HepG2 (cell line): ENCODE measurements around the gene CYP26B1. TPM values are rescaled to one million over a fixed set of nuclear protein-coding genes. Genes with fewer than 3 reads are reported as not detected.

Experiments
- ATAC-seq: fragments of 200-7000 bp; cut with Tn5 transposase; 3 replicates; pipeline ENCODE4 v1.9.1; 2020; ENCODE audit warnings: mild to moderate bottlenecking, moderate library complexity
- BruUV-seq: library from RNA; stranded (reverse); fragments of 400-500 nt; replicated peaks from 2 replicates; lab custom pipeline; 2021; lab: Mats Ljungman, UMichigan
- CTCF ChIA-PET: fragments of 300-600 bp; formaldehyde crosslinking; extraction: SDS; loops from one replicate; lab custom pipeline; 2021; ENCODE audit warnings: low total read pairs, inconsistent platforms, low intra/inter-chr PET ratio; lab: Yijun Ruan, JAX
- POLR2A ChIA-PET: fragments of 350-600 bp; sonication (Branson Sonifier 250); formaldehyde crosslinking; loops from one replicate; lab custom pipeline; 2020; ENCODE audit warnings: antibody characterized with exemption, inconsistent platforms; lab: Yijun Ruan, JAX
- DNase-seq: peaks from one replicate; pipeline ENCODE4 v3.0.0-alpha.2; 2015; ENCODE audit warnings: low spot score
- FAIRE-seq: peaks from 3 replicates; lab custom pipeline; 2011; peaks lifted over from hg19 to GRCh38; lab: Jason Lieb, UNC
- H2AFZ ChIP-seq: one replicate; pipeline ENCODE4 v1.6.1; 2011; ENCODE audit warnings: low read length, inconsistent platforms
- H3K27ac ChIP-seq: fragments of 300-600 bp; 3 replicates; pipeline ENCODE4 v1.8.0; 2011; ENCODE audit warnings: mixed run types, mild to moderate bottlenecking, mixed read lengths, low read length, inconsistent platforms; ENCODE audit not compliant: insufficient read depth; ENCODE audit errors: extremely low read length
- H3K27me3 ChIP-seq, 2 experiments: fragments of 200-600 bp in 1 of 2; 2 replicates in 1 of 2; 3 replicates in 1 of 2; pipeline versions ENCODE4 v1.6.0 to v1.8.0; 2011; ENCODE audit warnings: low read length in 2 of 2, mild to moderate bottlenecking in 2 of 2, moderate library complexity in 2 of 2, inconsistent platforms in 1 of 2; ENCODE audit not compliant: insufficient read depth in 2 of 2, control insufficient read depth in 1 of 2
- H3K36me3 ChIP-seq, 2 experiments: fragments of 200-600 bp in 1 of 2; replicated peaks in 1 of 2; 2 replicates in 1 of 2; 3 replicates in 1 of 2; pipeline versions ENCODE4 v1.5.1 to v1.8.0; 2011; ENCODE audit warnings: low read length in 2 of 2, inconsistent platforms in 1 of 2; ENCODE audit not compliant: insufficient read depth in 2 of 2, control insufficient read depth in 1 of 2
- H3K4me1 ChIP-seq: 2 replicates; pipeline ENCODE4 v1.5.1; 2012; ENCODE audit warnings: low read length, inconsistent platforms; ENCODE audit not compliant: insufficient read depth
- H3K4me2 ChIP-seq: 2 replicates; pipeline ENCODE4 v1.6.0; 2011; ENCODE audit warnings: low read depth, low read length, inconsistent platforms
- H3K4me3 ChIP-seq, 3 experiments: fragments of 200-600 bp in 1 of 3; sonication (generic), shearing (Covaris generic) in 1 of 3; replicated peaks in 1 of 3; 2 replicates each; pipeline ENCODE4 v1.5.1; 2011 to 2016; ENCODE audit warnings: low read length in 3 of 3, inconsistent platforms in 2 of 3, low read depth in 2 of 3, mild to moderate bottlenecking in 2 of 3, control low read depth in 1 of 3, mixed read lengths in 1 of 3; ENCODE audit not compliant: insufficient read depth in 1 of 3
- H3K79me2 ChIP-seq: one replicate; pipeline ENCODE4 v1.6.1; 2011; ENCODE audit warnings: low read length, inconsistent platforms; ENCODE audit not compliant: insufficient read depth
- H3K9ac ChIP-seq: 2 replicates; pipeline ENCODE4 v1.6.0; 2011; ENCODE audit warnings: mild to moderate bottlenecking, low read depth, low read length, inconsistent platforms; ENCODE audit not compliant: insufficient read depth
- H3K9me3 ChIP-seq: 2 replicates; pipeline ENCODE4 v1.5.1; 2012; ENCODE audit warnings: mild to moderate bottlenecking, low read length
- H4K20me1 ChIP-seq: 2 replicates; pipeline ENCODE4 v1.6.0; 2011; ENCODE audit warnings: inconsistent platforms, mild to moderate bottlenecking, low read length, moderate library complexity; ENCODE audit not compliant: insufficient read depth
- GZF1 ChIP-seq: sonication (generic); formaldehyde crosslinking; IDR thresholded peaks from 2 replicates; pipeline ENCODE4 v1.5.1; 2020; ENCODE audit warnings: mild to moderate bottlenecking, missing genetic modification reagents
- MBD4 ChIP-seq: IDR thresholded peaks from 2 replicates; pipeline ENCODE4 v1.6.1; 2012; ENCODE audit warnings: low read length, inconsistent platforms, borderline replicate concordance
- NFE2 ChIP-seq: sonication (generic); formaldehyde crosslinking; IDR thresholded peaks from 2 replicates; pipeline ENCODE4 v1.4.0; 2020; ENCODE audit warnings: missing genetic modification reagents
- PAXIP1 ChIP-seq: sonication (generic); formaldehyde crosslinking; conservative IDR thresholded peaks from 2 replicates; pipeline ENCODE4 v1.4.0; 2020; ENCODE audit warnings: mild to moderate bottlenecking, missing genetic modification reagents, moderate library complexity
- SOX6 ChIP-seq, 2 experiments: fragments of 450-650 bp in 1 of 2; sonication (generic) in 1 of 2; formaldehyde crosslinking in 1 of 2; IDR thresholded peaks; 2 replicates each; pipeline versions ENCODE4 v1.4.0 to v1.6.1; 2017 to 2020; ENCODE audit warnings: antibody characterized with exemption in 1 of 2, mild to moderate bottlenecking in 1 of 2, missing genetic modification reagents in 1 of 2
- ZBTB42 ChIP-seq: sonication (generic); formaldehyde crosslinking; IDR thresholded peaks from 2 replicates; pipeline ENCODE4 v1.5.0; 2020; ENCODE audit warnings: mild to moderate bottlenecking, missing genetic modification reagents
- ZHX2 ChIP-seq, 2 experiments: sonication (generic) in 1 of 2; formaldehyde crosslinking in 1 of 2; IDR thresholded peaks; 2 replicates each; pipeline versions ENCODE4 v1.6.1 to v1.9.0; 2014 to 2022; ENCODE audit warnings: antibody characterized with exemption in 1 of 2, borderline replicate concordance in 1 of 2, inconsistent platforms in 1 of 2, low read depth in 1 of 2, missing genetic modification reagents in 1 of 2
- ZMAT3 ChIP-seq: sonication (generic); formaldehyde crosslinking; conservative IDR thresholded peaks from 2 replicates; pipeline ENCODE4 v1.7.0; 2021; ENCODE audit warnings: missing genetic modification reagents
- ZNF180 ChIP-seq: sonication (generic); formaldehyde crosslinking; IDR thresholded peaks from 2 replicates; pipeline ENCODE4 v1.4.0; 2020; ENCODE audit warnings: low read depth, missing genetic modification reagents, borderline replicate concordance
- ZNF776 ChIP-seq: sonication (generic); formaldehyde crosslinking; IDR thresholded peaks from 2 replicates; pipeline ENCODE4 v1.4.0; 2020; ENCODE audit warnings: mild to moderate bottlenecking, missing genetic modification reagents
- ZNF784 ChIP-seq: sonication (generic); formaldehyde crosslinking; IDR thresholded peaks from 2 replicates; pipeline ENCODE4 v1.5.1; 2020; ENCODE audit warnings: missing genetic modification reagents, mild to moderate bottlenecking, borderline replicate concordance
- WGBS: methylation state at CpG from one replicate; pipeline ENCODE4 v1.1.6; 2017; ENCODE audit warnings: low lambda C conversion rate; 5-methylcytosine and 5-hydroxymethylcytosine counted together
- in situ Hi-C: cut with HindIII; loops from 2 replicates; pipeline ENCODE4 v1.10.0; 2017; ENCODE audit warnings: low pct_unique_long_range_greater_than_20kb; ENCODE audit not compliant: extremely low pct_ligation_motif_present
- intact Hi-C: fragments of 100-400 bp; cut with micrococcal nuclease; formaldehyde crosslinking; loops from one replicate; pipeline ENCODE4 v1.10.0; 2022; ENCODE audit not compliant: unreplicated experiment
- polyA plus RNA-seq, 8 experiments: library from polyadenylated mRNA; depleted of rRNA in 3 of 8; stranded (reverse) in 7 of 8; unstranded in 1 of 8; fragments of >200 nt; fragmentation: Illumina TruSeq in 4 of 8; extraction: Trizol in 4 of 8; gene quantifications; 2 replicates each; pipeline versions ENCODE4 v1.2.1 to v1.2.3, GENCODE V29; 2011 to 2016; ENCODE audit warnings: low read depth in 4 of 8, missing spikeins in 1 of 8, mixed read lengths in 1 of 8; ENCODE audit not compliant: insufficient read depth in 1 of 8
- total RNA-seq, 5 experiments: library from RNA; depleted of rRNA; stranded (reverse); fragments of >200 nt; fragmentation: Illumina TruSeq; extraction: Trizol; gene quantifications; 2 replicates each; pipeline ENCODE4 v1.2.3, GENCODE V29; 2016; ENCODE audit warnings: low read depth in 1 of 5

The CYP26B1 gene
- total and polyA plus RNA-seq, 2 of the 13 experiments (the other 11 are each of a cell fraction or from before 2014, with no cell fraction given): 0.05 to 0.07 TPM

- TF ChIP-seq ZHX2 (IDR thresholded peaks at IDR 0.05; ENCODE audit: low read depth): no peak
- no peak for TF ChIP-seq ZHX2 (CRISPR knock-in tag; IDR thresholded peaks at IDR 0.05; ENCODE audit: borderline replicate concordance)
- TF ChIP-seq ZMAT3 (CRISPR knock-in tag): no peak
Observed at GRCh38 chr2:72131371-72131891, 16.2 kb downstream of the CYP26B1 start (continued).

- H3K27ac ChIP-seq: no peak overlapping the region
- POLR2A ChIA-PET: no interaction called here
- no peak overlapping the region for H2AFZ ChIP-seq
- CTCF ChIA-PET: no interaction called here
- ATAC-seq: no peak
- 30% methylated on average over 26 of the region's 26 CpGs for whole genome bisulfite sequencing
- H3K36me3 ChIP-seq: no peaks in the 10 kb centered on the region
- no peak for DNase-seq
- TF ChIP-seq ZNF180 (no peak), ZNF776 (CRISPR knock-in tag) (no peak), NFE2 (no peak), ZBTB42 (no peak), PAXIP1 (CRISPR knock-in tag) (no peak), GZF1 (CRISPR knock-in tag) (no peak), MBD4 (no peak), ZNF784 (no peak), SOX6 (IDR thresholded peaks at IDR 0.05) (no peak), SOX6 (CRISPR knock-in tag; IDR thresholded peaks at IDR 0.05) (no peak)
- no peak overlapping the region for H3K9ac ChIP-seq
- H3K4me1 ChIP-seq: no peaks in the 10 kb centered on the region
- no peak overlapping the region for H3K4me3 ChIP-seq
- H3K79me2 ChIP-seq: no peaks in the 10 kb centered on the region
- no peak for FAIRE-seq
- peaks cover 18 to 92% of the 10 kb centered on the region in 2 experiments for H3K27me3 ChIP-seq
- no TSS peak for BruUV-seq
- no peaks in the 10 kb centered on the region for H3K9me3 ChIP-seq
- no peak overlapping the region for H3K4me2 ChIP-seq
- H4K20me1 ChIP-seq: no peaks in the 10 kb centered on the region
- intact Hi-C loops (no loop called here), in situ Hi-C loops (no loop called here)
Observed at GRCh38 chr2:72130659-72131360, 16.9 kb downstream of the CYP26B1 start.
